Amygdala (tissue), 56 donors: ENCODE measurements around the gene METTL18.

Experiments used
- DNase-seq, 56 donors: peaks; one replicate each; lab custom pipeline; 2025; lab: John Stamatoyannopoulos, UW

METTL18 gene

DNA sequence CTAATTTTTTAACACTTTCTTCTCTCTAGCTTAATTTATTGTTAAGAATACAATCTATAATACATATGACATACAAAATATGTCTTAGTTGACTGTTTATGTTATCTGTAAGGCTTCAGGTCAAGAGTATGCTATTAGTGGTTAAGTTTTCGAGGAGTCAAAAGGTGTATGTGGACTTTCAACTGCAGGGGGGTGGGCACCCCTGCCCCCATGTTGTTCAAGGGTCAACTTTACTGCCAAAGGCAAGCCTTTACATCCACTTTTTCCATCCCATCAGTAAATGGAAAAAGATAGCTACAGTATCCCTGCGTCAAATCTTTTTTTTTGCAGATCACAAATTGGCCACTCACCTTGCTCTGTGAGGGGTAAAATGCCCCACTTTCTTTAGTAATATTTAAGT is 6.3 kb downstream of the METTL18 start:
- DNase-seq, result no peak

DNA sequence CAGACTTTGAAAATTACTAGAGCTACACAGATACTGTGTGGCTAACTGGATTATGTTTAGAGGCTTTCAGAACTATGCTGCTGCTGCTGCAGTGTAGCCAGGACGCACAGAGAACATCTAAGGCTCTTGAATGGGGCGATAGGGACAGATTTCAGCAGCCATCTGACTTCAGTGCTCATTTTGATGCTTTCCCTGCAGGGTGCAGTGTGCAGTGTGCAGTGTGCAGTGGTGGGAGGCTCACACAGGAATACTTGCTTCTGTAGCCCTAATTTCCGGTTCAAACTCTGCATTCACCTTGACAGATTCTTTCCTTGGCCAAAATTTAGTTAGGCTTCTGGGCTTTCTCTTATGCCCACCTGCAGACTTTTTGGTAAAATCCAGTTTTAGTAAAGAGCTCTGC is 7.7 kb downstream of the METTL18 start:
- no peak for DNase-seq

DNA sequence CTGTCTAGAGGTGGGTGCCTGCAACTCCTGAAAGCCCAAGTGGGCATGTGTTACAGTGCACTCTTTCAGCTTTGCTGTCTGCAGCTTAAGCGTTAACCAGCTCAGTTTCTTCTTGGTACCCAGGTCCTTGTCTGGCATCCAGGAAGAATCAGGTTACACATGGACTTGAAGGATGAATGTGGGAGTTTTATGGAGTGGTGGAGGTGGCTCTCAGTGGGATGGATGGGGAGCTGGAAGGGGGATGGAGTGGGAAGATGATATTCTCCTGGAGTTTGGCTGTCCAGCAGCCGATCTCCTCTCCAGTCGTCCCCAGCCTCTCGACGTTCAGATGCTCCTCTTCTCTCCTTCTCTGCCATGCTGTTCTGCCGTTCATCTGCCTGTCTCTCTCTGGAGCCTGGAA is 9.4 kb downstream of the METTL18 start:
- DNase-seq, result no peak

DNA sequence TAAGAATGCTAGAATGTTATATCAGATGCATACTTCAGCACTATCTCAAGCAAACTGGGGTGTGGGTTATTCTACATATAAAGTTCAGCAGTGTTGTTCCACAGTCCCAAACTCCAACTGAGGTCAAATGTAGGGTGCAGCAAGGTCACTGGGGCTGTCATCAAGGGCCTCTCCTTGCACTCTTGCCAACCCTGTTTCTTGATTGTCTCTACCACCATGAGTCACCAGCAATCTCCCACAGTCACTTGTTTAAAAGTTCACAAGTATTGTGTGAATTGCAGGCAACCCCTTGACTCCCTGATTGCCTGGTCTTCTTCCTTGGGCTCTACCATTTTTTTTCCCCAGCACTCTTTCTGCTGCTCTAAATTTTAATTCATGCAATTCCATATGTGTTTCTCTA is 10.6 kb downstream of the METTL18 start:
- DNase-seq, result no peak

DNA sequence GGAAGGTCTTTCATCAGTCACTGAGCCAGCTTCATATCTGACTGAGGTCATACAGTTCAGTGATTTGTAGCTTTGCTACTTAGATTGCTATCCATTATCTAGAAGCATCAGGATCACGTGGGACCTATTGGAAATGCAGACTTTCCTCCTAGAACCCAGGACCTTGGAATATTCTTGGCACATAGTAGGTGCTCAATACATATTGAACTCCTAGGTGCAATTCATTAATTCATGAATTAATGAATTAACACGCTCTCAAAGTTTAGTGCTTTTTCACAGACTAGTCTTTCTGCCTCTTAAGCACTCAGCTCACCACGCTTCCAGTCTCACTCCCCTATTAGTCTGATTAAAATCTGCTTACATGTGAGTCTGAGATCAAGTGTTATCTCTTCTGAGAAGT is 12.1 kb downstream of the METTL18 start:
- DNase-seq, result no peak

DNA sequence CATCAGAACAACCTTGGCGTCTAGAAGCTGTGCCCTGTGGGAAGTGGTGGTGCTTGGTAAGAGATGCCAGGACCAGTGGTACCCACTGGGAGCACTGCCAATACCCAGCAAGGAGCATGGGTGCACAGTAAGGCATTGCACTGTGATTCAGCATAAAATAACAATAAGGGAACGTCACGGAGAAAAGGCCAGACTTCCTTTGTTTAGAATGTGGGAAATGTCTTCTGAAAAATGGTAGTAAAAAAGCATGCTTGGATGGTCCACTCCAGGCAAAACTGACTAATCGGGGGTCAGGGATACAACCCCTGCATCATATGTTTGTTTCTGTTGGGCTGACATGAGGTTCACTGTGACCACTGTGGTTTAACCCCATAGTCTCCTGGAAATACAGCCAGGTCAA is 14.7 kb downstream of the METTL18 start:
- DNase-seq, result no peak

DNA sequence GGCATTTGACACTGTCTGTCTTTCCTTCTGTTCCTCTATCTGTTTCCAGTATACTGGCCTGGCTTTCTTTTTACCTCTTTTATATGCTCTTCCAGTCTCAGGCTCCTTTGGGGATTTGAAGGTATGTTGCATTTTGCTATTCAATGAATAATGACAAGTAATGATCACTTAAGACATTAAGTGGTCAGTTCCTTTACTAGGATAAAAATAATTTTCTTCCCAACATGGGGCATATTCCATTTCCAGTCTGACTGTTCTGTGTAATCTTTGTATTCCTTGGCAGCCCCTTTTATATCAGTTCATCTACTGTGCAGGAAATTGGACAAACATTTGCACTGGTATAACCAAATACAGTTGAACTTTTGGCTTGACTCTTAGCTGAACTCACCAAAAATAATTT is 15.6 kb downstream of the METTL18 start:
- no peak for DNase-seq

DNA sequence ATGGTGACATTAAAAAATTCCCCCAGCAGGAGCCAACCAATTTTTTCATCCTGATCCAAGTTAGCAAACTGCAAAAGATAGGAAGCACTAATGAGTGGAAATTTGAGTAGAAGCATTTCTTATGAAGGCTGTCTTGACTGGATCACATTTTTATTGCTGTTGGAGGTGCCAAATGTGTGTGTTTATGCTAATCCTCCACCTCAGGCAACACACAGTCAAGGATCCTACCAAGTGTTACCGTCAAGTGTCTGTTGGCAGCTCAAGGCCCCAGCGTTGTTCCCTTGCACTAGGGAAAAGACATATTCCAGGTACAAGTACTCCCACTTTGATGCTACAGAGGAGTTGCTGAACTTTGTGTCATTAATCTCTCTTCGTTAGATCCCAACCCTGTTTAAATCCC is 18.3 kb downstream of the METTL18 start:
- no peak for DNase-seq

DNA sequence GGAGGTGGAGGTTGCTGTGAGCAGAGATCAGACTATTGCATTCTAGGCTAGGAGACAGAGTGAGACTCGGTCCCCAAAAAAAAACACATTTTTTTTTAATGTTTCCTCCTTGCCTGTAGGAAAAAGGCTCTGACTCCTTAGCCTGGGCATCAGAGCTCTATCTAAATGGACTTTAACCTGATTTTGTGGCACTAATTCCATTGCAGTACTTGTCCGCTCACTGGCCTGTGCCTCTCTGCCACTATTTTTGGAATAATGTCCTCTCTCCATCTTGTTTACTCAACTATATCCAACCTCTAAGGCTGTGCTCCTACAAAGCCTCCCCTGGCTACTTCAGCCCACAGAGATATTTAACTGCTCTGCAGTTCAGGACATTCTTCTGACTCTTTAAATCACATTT is 26.5 kb downstream of the METTL18 start:
- no peak for DNase-seq

DNA sequence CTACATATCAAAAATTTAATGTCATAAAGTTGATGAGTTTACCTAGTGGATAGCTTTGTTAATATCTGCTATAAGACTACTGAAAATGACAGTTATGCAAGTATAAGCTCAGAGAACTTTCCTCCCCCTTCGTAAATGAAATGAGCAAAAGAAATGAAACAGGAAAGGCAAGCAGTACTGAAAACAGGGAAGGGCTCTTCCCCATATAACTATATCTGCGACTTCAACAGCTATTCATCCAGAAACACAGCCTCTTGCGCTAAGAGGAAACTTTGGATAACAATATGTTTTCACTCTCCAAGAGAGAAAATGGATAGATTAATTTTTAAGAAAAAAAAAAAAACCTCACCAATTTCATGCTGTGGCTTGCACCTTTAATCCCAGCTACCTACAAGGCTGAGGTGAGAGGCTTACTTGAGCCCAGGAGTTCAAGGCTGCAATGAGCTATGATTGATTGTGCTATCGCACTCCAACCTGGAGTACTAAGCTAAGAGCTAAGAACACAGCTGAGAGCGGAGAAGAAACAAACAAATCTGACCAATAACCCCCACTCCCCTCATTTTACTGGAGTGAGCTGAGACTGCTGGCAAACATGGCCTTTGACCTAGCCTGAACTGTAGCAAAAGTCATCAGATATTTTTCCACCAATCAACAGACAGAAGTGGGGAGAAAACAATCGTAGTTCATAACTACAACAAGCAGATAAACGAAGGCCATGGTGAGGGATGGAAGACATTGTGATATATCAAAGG is 29.0 kb downstream of the METTL18 start:
- DNase-seq, result no peak

DNA sequence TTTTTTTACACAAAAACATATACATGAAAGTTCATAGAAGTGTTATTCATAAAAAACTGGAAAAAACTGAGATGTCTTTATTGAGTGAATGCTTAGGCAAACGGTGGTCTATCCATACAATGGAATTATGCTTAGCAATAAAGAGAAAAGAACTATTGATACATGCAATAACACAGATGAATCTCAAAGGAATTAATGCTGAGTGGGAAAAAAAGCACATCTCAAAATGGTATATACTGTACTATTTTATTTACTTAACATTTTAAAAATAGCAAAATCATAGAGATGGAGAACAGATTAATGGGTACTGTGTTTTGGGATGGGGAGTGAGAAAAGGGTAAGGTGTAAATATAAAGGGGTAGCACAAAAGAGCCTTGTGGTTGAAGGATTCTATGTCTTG is 29.8 kb downstream of the METTL18 start:
- DNase-seq, result no peak

DNA sequence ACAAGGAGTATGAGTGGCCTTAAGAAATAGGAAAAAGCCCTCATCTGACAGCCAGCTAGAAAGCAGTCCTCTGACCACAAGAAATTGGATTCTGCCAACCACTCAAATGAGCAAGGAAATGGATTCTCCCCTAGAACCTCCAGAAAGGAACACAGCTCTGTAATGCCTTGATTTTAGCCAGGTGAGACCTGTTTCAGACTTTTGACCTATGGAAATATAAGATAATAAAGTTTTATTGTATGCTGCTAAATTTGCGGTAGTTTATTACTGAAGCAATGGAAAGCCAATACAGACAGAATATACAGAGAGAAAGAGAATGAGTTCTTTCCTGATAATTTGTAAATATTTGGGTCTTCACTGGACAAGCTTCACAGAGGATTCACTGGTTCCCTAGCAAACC is 32.0 kb downstream of the METTL18 start:
- DNase-seq, result no peak

DNA sequence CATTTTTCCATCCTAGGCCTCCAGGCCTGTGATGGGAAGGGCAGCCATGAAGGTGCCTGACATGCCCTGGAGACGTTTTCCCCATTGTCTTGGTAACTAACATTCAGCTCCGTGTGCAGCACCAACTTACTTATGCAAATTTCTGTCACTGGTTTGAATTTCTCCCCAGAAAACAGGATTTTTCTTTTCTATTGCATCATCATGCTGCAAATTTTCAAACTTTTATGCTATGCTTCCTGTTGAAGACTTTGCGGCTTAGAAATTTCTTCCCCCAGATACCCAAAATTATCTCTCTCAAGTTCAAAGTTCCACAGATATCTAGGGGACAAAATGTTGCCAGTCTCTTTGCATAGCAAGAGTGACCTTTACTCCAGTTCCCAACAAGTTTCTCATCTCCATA is 35.7 kb downstream of the METTL18 start:
- DNase-seq, result no peak

DNA sequence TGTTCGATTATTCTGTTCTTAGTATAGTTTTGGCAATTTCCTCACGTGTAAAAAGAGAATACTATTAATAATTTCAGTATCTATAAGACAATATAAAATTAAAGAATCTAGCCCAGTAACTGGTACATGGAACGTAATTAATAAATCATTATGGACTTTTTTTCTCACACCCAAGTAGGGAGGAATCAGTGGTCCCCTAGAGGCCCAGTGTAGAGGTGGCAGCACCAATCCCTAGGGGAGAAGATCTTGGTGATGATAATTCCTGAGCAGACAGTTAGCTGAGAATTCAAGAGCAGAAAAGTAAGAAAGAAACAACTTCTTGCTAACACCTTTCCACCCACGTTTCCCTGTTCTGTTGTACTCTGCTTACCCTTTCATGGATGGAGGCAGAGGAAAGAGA is 41.2 kb downstream of the METTL18 start:
- DNase-seq, result no peak

DNA sequence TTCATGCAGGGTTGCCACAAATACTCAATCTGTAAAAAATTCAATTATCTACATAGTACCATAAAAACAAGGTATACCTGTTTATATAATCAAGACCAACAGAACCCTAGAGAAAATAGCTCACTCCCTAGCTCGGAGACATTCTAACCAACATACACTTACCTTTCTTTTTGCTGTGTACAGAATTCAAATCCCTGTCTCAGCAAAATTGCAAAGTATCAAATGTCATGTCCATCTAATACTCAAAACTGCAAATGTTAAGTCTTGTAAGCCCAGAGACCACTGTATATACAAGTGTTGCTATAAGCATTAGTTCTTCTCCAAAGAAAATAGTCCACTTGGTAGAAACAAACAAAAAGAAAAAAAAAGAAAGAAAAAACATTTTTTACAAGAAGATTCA is 44.7 kb downstream of the METTL18 start:
- no peak for DNase-seq

DNA sequence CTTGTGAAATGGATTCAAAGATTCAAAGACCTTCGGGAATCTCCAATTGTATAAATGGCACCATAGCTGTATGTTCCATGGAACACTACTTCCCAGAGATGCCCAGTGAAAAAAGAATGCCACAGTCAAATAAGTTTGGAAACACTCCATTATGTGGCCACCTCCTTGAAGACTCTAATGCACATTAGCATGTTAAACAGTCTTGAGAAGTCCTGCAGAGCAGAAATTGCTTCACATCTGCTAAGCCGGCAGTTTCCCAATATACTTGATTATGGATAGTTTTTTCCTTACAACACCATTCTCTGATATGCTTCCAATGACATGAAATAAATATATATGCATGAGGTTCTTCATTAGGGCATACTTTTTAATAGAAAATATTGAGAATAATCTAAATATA is 48.2 kb downstream of the METTL18 start:
- DNase-seq, result no peak

DNA sequence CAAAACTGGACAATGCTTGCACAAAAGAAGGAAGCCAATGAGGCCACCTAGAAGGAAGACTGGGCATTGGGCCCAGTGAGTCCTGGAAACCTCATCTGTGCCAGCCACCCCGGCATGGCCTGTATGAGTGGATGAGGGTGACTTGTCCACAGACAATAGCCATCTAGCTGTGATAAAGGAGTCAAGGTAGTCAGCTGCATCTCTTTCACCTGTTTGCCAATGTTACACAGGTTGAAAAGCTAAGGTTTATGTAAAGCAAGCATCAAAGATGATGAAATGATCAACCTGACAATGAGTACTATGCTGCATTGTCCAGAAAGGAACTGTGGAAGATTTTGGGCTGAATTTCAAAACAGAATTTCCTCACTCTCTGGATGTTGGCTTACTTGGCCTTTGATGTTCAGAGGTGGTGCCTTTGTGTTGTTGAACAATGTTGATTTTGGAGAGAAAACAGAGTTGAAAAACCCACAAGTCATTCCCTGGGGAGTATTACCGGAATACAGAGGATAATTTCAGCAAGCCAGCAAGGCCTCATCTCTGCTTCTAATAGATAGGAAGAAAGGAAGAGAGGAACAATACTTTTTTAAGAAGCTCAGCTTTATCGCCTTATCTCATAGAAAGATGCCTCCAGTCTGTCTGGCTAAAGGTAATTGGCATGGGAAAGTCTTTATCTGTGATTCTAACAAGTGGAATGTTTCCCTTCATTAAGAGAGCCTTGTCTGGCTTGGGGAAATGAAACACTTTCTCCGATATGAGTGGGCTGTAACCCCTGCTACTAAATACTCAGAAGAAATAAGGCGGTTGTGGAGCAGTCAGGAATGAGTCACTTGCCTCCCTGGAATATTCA is 49.5 kb downstream of the METTL18 start:
- no peak for DNase-seq
